Osteoblast (primary cell): ENCODE data around the gene MYL4. TPM values are rescaled to one million over a fixed set of nuclear protein-coding genes. Genes with fewer than 3 reads are reported as not detected.
"Not testable (repeated sequence)": the region's sequence is repeated elsewhere in the genome, so short reads cannot be mapped to it uniquely, and the experiment has no call there.

Experiments
- DNase-seq: peaks from one replicate; pipeline ENCODE4 v3.0.0; 2011; ENCODE audit warnings: low spot score, mixed read lengths; ENCODE audit not compliant: insufficient read length; ENCODE audit errors: missing footprints
- H2AFZ ChIP-seq: 2 replicates; pipeline ENCODE4 v1.6.0; 2011; ENCODE audit warnings: mild to moderate bottlenecking, low read length
- H3K27ac ChIP-seq: 2 replicates; pipeline ENCODE4 v1.5.1; 2011; ENCODE audit warnings: mild to moderate bottlenecking, low read depth, low read length, moderate library complexity
- H3K27me3 ChIP-seq: 2 replicates; pipeline ENCODE4 v1.6.0; 2012; ENCODE audit warnings: mild to moderate bottlenecking, control low read depth, inconsistent platforms, low read length, moderate library complexity; ENCODE audit not compliant: insufficient read depth
- H3K36me3 ChIP-seq: 2 replicates; pipeline ENCODE4 v1.5.1; 2011; ENCODE audit warnings: mild to moderate bottlenecking, low read length, control low read depth, moderate library complexity; ENCODE audit not compliant: insufficient read depth
- H3K4me1 ChIP-seq: 2 replicates; pipeline ENCODE4 v1.5.1; 2011; ENCODE audit warnings: mild to moderate bottlenecking, low read length, control low read depth, moderate library complexity; ENCODE audit not compliant: insufficient read depth
- H3K4me2 ChIP-seq: 2 replicates; pipeline ENCODE4 v1.6.0; 2011; ENCODE audit warnings: mild to moderate bottlenecking, low read length; ENCODE audit not compliant: insufficient read depth
- H3K4me3 ChIP-seq: fragments of 200-600 bp; sonication (generic); 3 replicates; pipeline ENCODE4 v1.5.1; 2012; ENCODE audit warnings: mild to moderate bottlenecking, low read length, inconsistent platforms; ENCODE audit not compliant: insufficient read depth
- H3K79me2 ChIP-seq: 2 replicates; pipeline ENCODE4 v1.6.0; 2012; ENCODE audit warnings: mild to moderate bottlenecking, low read length, control low read depth, inconsistent platforms; ENCODE audit not compliant: insufficient read depth
- H3K9me3 ChIP-seq: 2 replicates; pipeline ENCODE4 v1.5.1; 2011; ENCODE audit warnings: low read depth, low read length, control low read depth
- H4K20me1 ChIP-seq: 2 replicates; pipeline ENCODE4 v1.6.0; 2012; ENCODE audit warnings: mild to moderate bottlenecking, low read length, control low read depth; ENCODE audit not compliant: insufficient read depth
- CTCF ChIP-seq: IDR thresholded peaks from 2 replicates; pipeline ENCODE4 v1.5.1; 2011; ENCODE audit warnings: mild to moderate bottlenecking, low read depth, low read length, moderate library complexity; ENCODE audit errors: extremely low read depth
- total RNA-seq: library from RNA; depleted of rRNA; stranded (reverse); fragments of >200 nt; gene quantifications from 2 replicates; pipeline ENCODE4 v1.2.3, GENCODE V29; 2012

Gene MYL4
- total RNA-seq, result 0.72 TPM in 1 of 2 replicates, not detected in the other

GRCh38 chr17:47208744-47209488 is at the start of gene MYL4:
Gene MYL4, plus strand, starts transcription at chr17:47209348. Its CDS starts 75 bp downstream, at chr17:47209423.
- TF ChIP-seq CTCF, result no peak
- no peaks in the 10 kb centered on the region for H3K9me3 ChIP-seq
- DNase-seq, result no peak
- H4K20me1 ChIP-seq, result no peaks in the 10 kb centered on the region
- no peak within 1 kb of the TSS for H3K4me2 ChIP-seq
- H3K79me2 ChIP-seq, result no peaks in the 10 kb centered on the region
- peak within 1 kb of the TSS; percentile 58 for H2AFZ ChIP-seq
- no peak within 1 kb of the TSS for H3K27ac ChIP-seq
- H3K27me3 ChIP-seq, result no peaks in the 10 kb centered on the region
- H3K4me3 ChIP-seq, result no peak within 1 kb of the TSS
- H3K36me3 ChIP-seq, result no peaks in the 10 kb centered on the region
- H3K4me1 ChIP-seq, result peaks cover 21% of the 10 kb centered on the region

GRCh38 chr17:47162013-47162622 is 47.0 kb upstream of the MYL4 start:
- H3K79me2 ChIP-seq, result peaks cover 41% of the 10 kb centered on the region
- H3K36me3 ChIP-seq, result peaks cover 51% of the 10 kb centered on the region

GRCh38 chr17:47164263-47164662 is 44.9 kb upstream of the MYL4 start:
- DNase-seq, result no peak
- Histone ChIP-seq H3K27ac (no peak overlapping the region), H3K27me3 (no peaks in the 10 kb centered on the region), H3K79me2 (peaks cover 55% of the 10 kb centered on the region), H2AFZ (no peak overlapping the region), H3K4me2 (no peak overlapping the region), H4K20me1 (peaks cover 6% of the 10 kb centered on the region), H3K4me3 (no peak overlapping the region), H3K36me3 (peaks cover 54% of the 10 kb centered on the region), H3K9me3 (no peaks in the 10 kb centered on the region), H3K4me1 (no peaks in the 10 kb centered on the region)
- TF ChIP-seq CTCF, result no peak

More at GRCh38 chr17:47162013-47162622, 47.0 kb upstream of the MYL4 start:
- peaks cover 6% of the 10 kb centered on the region for H4K20me1 ChIP-seq
- no peaks in the 10 kb centered on the region for H3K9me3 ChIP-seq
- H3K27me3 ChIP-seq, result no peaks in the 10 kb centered on the region
- DNase-seq, result no peak
- H3K4me3 ChIP-seq, result no peak overlapping the region
- TF ChIP-seq CTCF, result no peak
- no peak overlapping the region for H3K4me2 ChIP-seq
- H3K27ac ChIP-seq, result no peak overlapping the region
- H2AFZ ChIP-seq, result no peak overlapping the region
- no peaks in the 10 kb centered on the region for H3K4me1 ChIP-seq

GRCh38 chr17:47165137-47165536 is 44.0 kb upstream of the MYL4 start:
- H4K20me1 ChIP-seq, result peaks cover 8% of the 10 kb centered on the region
- no peak for DNase-seq
- no peak for TF ChIP-seq CTCF
- no peaks in the 10 kb centered on the region for H3K9me3 ChIP-seq
- no peak overlapping the region for H2AFZ ChIP-seq
- peaks cover 50% of the 10 kb centered on the region for H3K36me3 ChIP-seq
- no peaks in the 10 kb centered on the region for H3K4me1 ChIP-seq
- no peak overlapping the region for H3K4me2 ChIP-seq
- H3K4me3 ChIP-seq, result no peak overlapping the region
- H3K27me3 ChIP-seq, result no peaks in the 10 kb centered on the region
- H3K27ac ChIP-seq, result no peak overlapping the region
- peaks cover 61% of the 10 kb centered on the region for H3K79me2 ChIP-seq

GRCh38 chr17:47166854-47167253 is 42.3 kb upstream of the MYL4 start:
- H3K4me1 ChIP-seq, H3K4me3 ChIP-seq, DNase-seq, H3K27ac ChIP-seq, H3K9me3 ChIP-seq, H3K4me2 ChIP-seq, H3K27me3 ChIP-seq, H2AFZ ChIP-seq, H4K20me1 ChIP-seq: not testable (repeated sequence)
- H3K79me2 ChIP-seq, result peaks cover 69% of the 10 kb centered on the region
- peaks cover 40% of the 10 kb centered on the region for H3K36me3 ChIP-seq

GRCh38 chr17:47168896-47169295 is 40.3 kb upstream of the MYL4 start:
- H3K27ac ChIP-seq, H3K4me3 ChIP-seq, H3K4me2 ChIP-seq, H3K27me3 ChIP-seq, H2AFZ ChIP-seq, DNase-seq, H3K4me1 ChIP-seq, H3K9me3 ChIP-seq: not testable (repeated sequence)
- Histone ChIP-seq H3K36me3 (peaks cover 41% of the 10 kb centered on the region), H3K79me2 (peaks cover 79% of the 10 kb centered on the region), H4K20me1 (peaks cover 14% of the 10 kb centered on the region)
